Heart left ventricle (tissue), 16 donors: ENCODE measurements around the gene WDR12. TPM values are rescaled to one million over a fixed set of nuclear protein-coding genes. Genes with fewer than 3 reads are reported as not detected.

Source experiments
- ATAC-seq, 4 donors: fragments of 200-7000 bp; cut with Tn5 transposase; one replicate each; pipeline ENCODE4 v1.9.1; 2020 to 2022; ENCODE audit warnings: moderate library complexity in 4 of 4, mild to moderate bottlenecking in 3 of 4, moderate number of reproducible peaks in 1 of 4
- DNase-seq, 5 donors: peaks; one replicate each; pipeline ENCODE4 v3.0.0-alpha.2; 2020
- H3K27ac ChIP-seq, 12 donors: fragments of 200-600 bp; sonication (generic) in 4 of 12; one replicate each; pipeline versions ENCODE4 v1.5.0 to v1.8.0; 2016 to 2022; ENCODE audit warnings: mild to moderate bottlenecking in 2 of 12
- H3K27me3 ChIP-seq, 9 donors: fragments of 200-600 bp; sonication (generic) in 2 of 9; one replicate each; pipeline versions ENCODE4 v1.5.1 to v1.8.0; 2016 to 2022; ENCODE audit warnings: mild to moderate bottlenecking in 3 of 9
- H3K36me3 ChIP-seq, 9 donors: fragments of 200-600 bp; sonication (generic) in 2 of 9; one replicate each; pipeline versions ENCODE4 v1.5.0 to v1.8.0; 2018 to 2022; ENCODE audit warnings: mild to moderate bottlenecking in 2 of 9
- H3K4me1 ChIP-seq, 12 donors: fragments of 200-600 bp; sonication (generic) in 4 of 12; one replicate each; pipeline versions ENCODE4 v1.5.0 to v1.8.0; 2016 to 2022; ENCODE audit warnings: mild to moderate bottlenecking in 3 of 12
- H3K4me3 ChIP-seq, 12 donors: fragments of 200-600 bp; sonication (generic) in 4 of 12; one replicate each; pipeline versions ENCODE4 v1.5.0 to v1.8.0; 2017 to 2022; ENCODE audit warnings: mild to moderate bottlenecking in 9 of 12, moderate library complexity in 4 of 12
- H3K9me3 ChIP-seq, 12 donors: fragments of 200-600 bp; sonication (generic) in 4 of 12; one replicate each; pipeline versions ENCODE4 v1.5.0 to v1.8.0; 2016 to 2022; ENCODE audit warnings: mild to moderate bottlenecking in 1 of 12
- POLR2A ChIP-seq, 2 donors: fragments of 450-650 bp; IDR thresholded peaks; one replicate each; pipeline ENCODE4 v1.6.1; 2017; ENCODE audit warnings: antibody characterized with exemption in 2 of 2, mild to moderate bottlenecking in 2 of 2, moderate library complexity in 2 of 2
- WGBS, 4 donors: extraction: QIAGEN DNeasy Blood & Tissue Kit in 2 of 4; methylation state at CpG; one replicate each; pipeline versions ENCODE4 v1.1.5 to v1.1.7; 2013 to 2018; 5-methylcytosine and 5-hydroxymethylcytosine counted together
- intact Hi-C, 10 donors: fragments of 100-400 bp; cut with DNase I; formaldehyde crosslinking; loops; one replicate each; pipeline versions ENCODE4 v1.11.1 to v1.14.2; 2022
- polyA plus RNA-seq, 2 donors: library from polyadenylated mRNA; stranded (reverse); fragments of 200-250 nt; gene quantifications; one replicate each; pipeline ENCODE4 v1.2.3, GENCODE V29; 2013
- total RNA-seq, 9 donors: library from RNA; depleted of rRNA in 2 of 9; stranded (reverse); fragments of >200 nt in 2 of 9; fragmentation: NEBNext Ultra II Directional in 3 of 9; extraction: Animal tissue kit (Norgen Biotek cat#: 25700) in 3 of 9; gene quantifications; one replicate each; pipeline versions ENCODE4 v1.1.0 to v1.2.4, GENCODE V29; 2016 to 2023
- TF ChIP-seq, protein P1 (sequence below), 12 donors: fragments of 200-600 bp; sonication (generic) in 4 of 12; IDR thresholded peaks; one replicate each; pipeline versions ENCODE4 v1.5.0 to v1.8.0; 2018 to 2022; ENCODE audit warnings: antibody characterized with exemption in 12 of 12, mild to moderate bottlenecking in 5 of 12
- donor health status: ischemic (EF 13 %, LVEDD 7.1; RV severe dilation, severe dysfunction).
- donor health status: healthy with polysubstance abuse.
- donor health status: DM: no; HTN: yes; CAD: no.
- donor health status: DM: no; HTN: no; CAD: no.
- donor health status: ischemic (EF 25% LVEDD 6.9; RV normal size, moderate dysfunction).
- donor health status: ischemic (EF 25% LVEDD 5.7; RV mildly dilated, moderate dysfunction).
- donor health status: healthy.
- donor health status: DM: yes; HTN: yes; CAD: no.
- donor health status: ischemic (EF 35%, LVEDD 5.7; RV mildly dilated, moderate dysfunction).
- donor health status: nonischemic (EF 11% LVEDD 7.7; RV severe dilation, severe dysfunction).
- donor health status: DM: yes; HTN: yes; CAD: no.
- donor health status: PGD.
- donor health status: ischemic (EF 29% LVEDD 5.4; RV normal size, mild dysfunction).
- donor health status: nonischemic (EF 23%, LVEDD 6.1; RV moderate dilation, normal function).

Gene WDR12
- total and polyA plus RNA-seq, 11 donors, result 12.9 to 56.3 (median 34.0) TPM

DNA sequence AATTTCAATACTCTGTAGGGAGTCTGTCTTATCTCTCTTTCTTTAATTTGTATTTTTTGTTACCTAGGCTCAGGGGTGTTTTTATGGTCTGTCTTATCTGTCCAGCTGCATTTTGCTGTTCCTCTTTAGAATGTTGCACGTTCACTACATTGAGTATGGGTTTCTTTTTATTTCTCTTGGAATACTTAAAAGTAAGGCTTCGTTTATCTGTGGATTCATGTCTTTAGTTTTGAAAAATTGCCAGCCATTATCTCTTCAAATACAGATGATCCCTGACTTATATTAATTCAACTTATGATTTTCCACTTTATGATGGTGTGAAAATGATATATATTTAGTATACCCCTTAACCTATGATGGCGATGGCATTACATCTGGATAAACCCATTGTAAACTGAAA, 27.5 kb upstream of the WDR12 start:
- no peak for ATAC-seq
- H3K36me3 ChIP-seq, result peaks cover 0 to 59% (median 30%) of the 10 kb centered on the region in 9 donors
- no peaks in the 10 kb centered on the region for H3K4me1 ChIP-seq
- TF ChIP-seq POLR2A (IDR thresholded peaks at IDR 0.05), result no peak
- TF ChIP-seq, protein P1, sequence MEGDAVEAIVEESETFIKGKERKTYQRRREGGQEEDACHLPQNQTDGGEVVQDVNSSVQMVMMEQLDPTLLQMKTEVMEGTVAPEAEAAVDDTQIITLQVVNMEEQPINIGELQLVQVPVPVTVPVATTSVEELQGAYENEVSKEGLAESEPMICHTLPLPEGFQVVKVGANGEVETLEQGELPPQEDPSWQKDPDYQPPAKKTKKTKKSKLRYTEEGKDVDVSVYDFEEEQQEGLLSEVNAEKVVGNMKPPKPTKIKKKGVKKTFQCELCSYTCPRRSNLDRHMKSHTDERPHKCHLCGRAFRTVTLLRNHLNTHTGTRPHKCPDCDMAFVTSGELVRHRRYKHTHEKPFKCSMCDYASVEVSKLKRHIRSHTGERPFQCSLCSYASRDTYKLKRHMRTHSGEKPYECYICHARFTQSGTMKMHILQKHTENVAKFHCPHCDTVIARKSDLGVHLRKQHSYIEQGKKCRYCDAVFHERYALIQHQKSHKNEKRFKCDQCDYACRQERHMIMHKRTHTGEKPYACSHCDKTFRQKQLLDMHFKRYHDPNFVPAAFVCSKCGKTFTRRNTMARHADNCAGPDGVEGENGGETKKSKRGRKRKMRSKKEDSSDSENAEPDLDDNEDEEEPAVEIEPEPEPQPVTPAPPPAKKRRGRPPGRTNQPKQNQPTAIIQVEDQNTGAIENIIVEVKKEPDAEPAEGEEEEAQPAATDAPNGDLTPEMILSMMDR (IDR thresholded peaks at IDR 0.05), result no peak
- no peaks in the 10 kb centered on the region for H3K27me3 ChIP-seq
- 94 to 97% (median 96%) methylated on average over 3 of the region's 3 CpGs for WGBS, 4 donors
- H3K9me3 ChIP-seq, result peaks cover 0 to 8% (median 0%) of the 10 kb centered on the region in 12 donors
- intact Hi-C loops, result no loop called here
- H3K27ac ChIP-seq, result no peak overlapping the region
- H3K4me3 ChIP-seq, result no peak overlapping the region
- no peak for DNase-seq

DNA sequence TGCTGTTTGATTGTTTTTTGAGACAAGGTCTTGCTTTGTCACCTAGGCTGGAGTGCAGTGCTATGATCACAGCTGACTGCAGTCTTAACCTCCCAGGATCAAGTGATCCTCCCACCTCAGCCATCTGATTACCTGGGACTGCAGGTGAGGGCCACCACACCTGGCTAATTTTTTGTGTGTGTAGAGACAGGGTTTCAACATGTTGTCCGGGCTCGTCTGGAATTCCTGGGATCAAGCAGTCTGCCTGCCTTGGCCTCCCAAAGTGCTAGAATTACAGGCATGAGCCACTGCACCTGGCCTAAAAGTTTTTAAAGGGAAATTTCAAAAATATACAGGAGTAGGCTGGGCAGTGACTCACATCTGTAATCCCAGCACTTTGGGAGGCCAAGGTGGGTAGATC, 23.0 kb upstream of the WDR12 start:
- intact Hi-C loops, result no loop called here
- H3K27me3 ChIP-seq, result no peaks in the 10 kb centered on the region
- TF ChIP-seq POLR2A (IDR thresholded peaks at IDR 0.05), result no peak
- TF ChIP-seq, protein P1 (IDR thresholded peaks at IDR 0.05), result no peak
- WGBS, 4 donors, result 95 to 100% (median 99%) methylated on average over 2 of the region's 2 CpGs
- peaks cover 0 to 44% (median 19%) of the 10 kb centered on the region in 9 donors for H3K36me3 ChIP-seq
- no peak overlapping the region for H3K27ac ChIP-seq
- DNase-seq (no peak), ATAC-seq (no peak)
- H3K4me1 ChIP-seq, result no peaks in the 10 kb centered on the region
- H3K9me3 ChIP-seq, result peaks cover 0 to 8% (median 0%) of the 10 kb centered on the region in 12 donors
- no peak overlapping the region for H3K4me3 ChIP-seq

DNA sequence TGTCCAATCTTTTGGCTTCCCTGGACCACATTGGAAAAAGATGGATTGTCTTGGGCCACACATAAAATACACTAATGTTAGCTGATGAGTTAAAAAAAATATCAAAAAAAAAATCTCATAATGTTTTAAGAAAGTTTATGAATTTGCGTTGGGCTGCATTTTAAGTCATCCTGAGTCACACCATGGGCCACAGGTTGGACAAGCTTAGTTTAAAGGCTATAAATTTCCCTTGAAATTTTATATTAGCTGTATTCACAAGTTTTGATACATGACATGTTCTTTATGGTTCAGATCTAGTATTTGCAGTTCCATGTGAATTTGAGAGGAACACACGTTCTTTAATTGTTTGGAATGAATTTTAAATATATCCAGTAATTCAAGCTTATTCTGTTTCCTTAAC, 22.5 kb upstream of the WDR12 start:
- no peak for TF ChIP-seq POLR2A (IDR thresholded peaks at IDR 0.05)
- TF ChIP-seq, protein P1 (IDR thresholded peaks at IDR 0.05), result no peak
- no peak for ATAC-seq
- no peak overlapping the region for H3K27ac ChIP-seq
- no peaks in the 10 kb centered on the region for H3K4me1 ChIP-seq
- intact Hi-C loops, result no loop called here
- peaks cover 0 to 4% (median 0%) of the 10 kb centered on the region in 12 donors for H3K9me3 ChIP-seq
- no peak for DNase-seq
- no peak overlapping the region for H3K4me3 ChIP-seq
- peaks cover 0 to 42% (median 14%) of the 10 kb centered on the region in 9 donors for H3K36me3 ChIP-seq
- WGBS, 4 donors, result 93 to 98% (median 95%) methylated on average over 2 of the region's 2 CpGs
- no peaks in the 10 kb centered on the region for H3K27me3 ChIP-seq

DNA sequence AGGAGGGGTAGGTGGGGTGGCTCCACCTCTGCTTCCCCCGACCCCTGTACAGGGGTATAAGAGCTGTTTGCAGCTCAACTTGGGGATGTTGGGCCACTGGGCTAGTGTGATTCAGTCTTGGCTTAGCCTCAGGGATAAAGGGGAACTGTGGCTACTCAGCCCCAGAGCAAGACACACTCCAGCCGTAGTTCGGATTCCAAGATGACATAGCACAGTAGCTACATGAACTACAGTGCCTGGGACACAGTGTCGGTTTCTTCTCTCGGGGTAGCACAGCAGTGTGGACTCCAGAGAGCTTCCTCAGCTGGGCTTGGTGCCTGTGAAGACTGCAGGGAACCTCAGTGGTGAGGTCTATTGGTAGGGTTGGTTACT, 21.7 kb upstream of the WDR12 start:
- intact Hi-C loops, result no loop called here
- Histone ChIP-seq H3K27ac (no peak overlapping the region), H3K27me3 (no peaks in the 10 kb centered on the region), H3K4me3 (no peak overlapping the region), H3K9me3 (no peaks in the 10 kb centered on the region), H3K4me1 (no peaks in the 10 kb centered on the region), H3K36me3 (peaks cover 0 to 41% (median 11%) of the 10 kb centered on the region in 9 donors)
- TF ChIP-seq, protein P1 (IDR thresholded peaks at IDR 0.05), result no peak
- WGBS, 4 donors, result 90 to 98% (median 91%) methylated on average over 3 to 5 of the region's 5 CpGs
- no peak for DNase-seq
- ATAC-seq, result no peak
